Fibroblast of lung (primary cell): ENCODE data around the gene MMP25. TPM values are rescaled to one million over a fixed set of nuclear protein-coding genes. Genes with fewer than 3 reads are reported as not detected.

ENCODE experiments used
- DNase-seq, 2 donors: peaks; one replicate each; pipeline versions ENCODE4 v3.0.0 to v3.0.0-alpha.2; 2010; ENCODE audit warnings: low read depth in 2 of 2
- H2AFZ ChIP-seq: 2 replicates; pipeline ENCODE4 v1.5.1; 2012; ENCODE audit warnings: low read length, control low read depth, inconsistent platforms
- H3K27ac ChIP-seq: 2 replicates; pipeline ENCODE4 v1.5.1; 2011; ENCODE audit warnings: low read length, control low read depth; ENCODE audit not compliant: insufficient read depth
- H3K27me3 ChIP-seq: 2 replicates; pipeline ENCODE4 v1.5.1; 2011; ENCODE audit warnings: mild to moderate bottlenecking, low read length; ENCODE audit not compliant: control insufficient read depth, insufficient read depth
- H3K36me3 ChIP-seq: 2 replicates; pipeline ENCODE4 v1.5.1; 2011; ENCODE audit warnings: low read length; ENCODE audit not compliant: control insufficient read depth, insufficient read depth
- H3K4me1 ChIP-seq: 2 replicates; pipeline ENCODE4 v1.5.1; 2011; ENCODE audit warnings: low read length; ENCODE audit not compliant: control insufficient read depth, insufficient read depth; ENCODE audit errors: extremely low read depth
- H3K4me2 ChIP-seq: 2 replicates; pipeline ENCODE4 v1.5.1; 2011; ENCODE audit warnings: low read length, control low read depth; ENCODE audit not compliant: insufficient read depth; ENCODE audit errors: extremely low read depth
- H3K4me3 ChIP-seq, 4 experiments: fragments of 200-600 bp in 1 of 4; sonication (generic) in 1 of 4; replicated peaks in 1 of 4; 2 replicates each; pipeline ENCODE4 v1.5.1; 2011 to 2016; ENCODE audit warnings: low read length in 4 of 4, low read depth in 3 of 4, mild to moderate bottlenecking in 3 of 4, control low read depth in 2 of 4, inconsistent platforms in 1 of 4, mixed read lengths in 1 of 4; ENCODE audit not compliant: insufficient read depth in 1 of 4; ENCODE audit errors: control extremely low read depth in 1 of 4
- H3K79me2 ChIP-seq: 2 replicates; pipeline ENCODE4 v1.5.1; 2012; ENCODE audit warnings: mild to moderate bottlenecking, low read length, inconsistent platforms; ENCODE audit not compliant: control insufficient read depth, insufficient read depth
- H3K9ac ChIP-seq: 2 replicates; pipeline ENCODE4 v1.5.1; 2011; ENCODE audit warnings: mild to moderate bottlenecking, low read length, control low read depth; ENCODE audit not compliant: insufficient read depth
- H3K9me3 ChIP-seq: 2 replicates; pipeline ENCODE4 v1.5.1; 2012; ENCODE audit warnings: low read depth, low read length; ENCODE audit not compliant: control insufficient read depth, insufficient read depth
- H4K20me1 ChIP-seq: 2 replicates; pipeline ENCODE4 v1.5.1; 2011; ENCODE audit warnings: low read length; ENCODE audit not compliant: control insufficient read depth, insufficient read depth; ENCODE audit errors: extremely low read depth
- CTCF ChIP-seq, 2 donors: IDR thresholded peaks in 1 of 2; conservative IDR thresholded peaks in 1 of 2; 1 replicate in 1 of 2; 2 replicates in 1 of 2; pipeline ENCODE4 v1.5.1; 2011 to 2012; ENCODE audit warnings: low read length in 2 of 2, control low read depth in 1 of 2, inconsistent platforms in 1 of 2, low read depth in 1 of 2, mild to moderate bottlenecking in 1 of 2
- EZH2 ChIP-seq: IDR thresholded peaks from 2 replicates; pipeline ENCODE4 v1.5.1; 2012; ENCODE audit warnings: low read length, control low read depth, mild to moderate bottlenecking; ENCODE audit errors: missing control alignments
- polyA plus RNA-seq, 2 donors: library from polyadenylated mRNA; depleted of rRNA in 1 of 2; stranded (reverse) in 1 of 2; unstranded in 1 of 2; fragments of >200 nt; gene quantifications; 2 replicates each; pipeline ENCODE4 v1.2.1, GENCODE V29; 2011 to 2012; ENCODE audit warnings: missing spikeins in 1 of 2
- total RNA-seq: library from RNA; depleted of rRNA; stranded (reverse); fragments of >200 nt; gene quantifications from 2 replicates; pipeline ENCODE4 v1.2.1, GENCODE V29; 2014

Gene MMP25
- total and polyA plus RNA-seq, 2 donors (not counting 1 experiment from before 2014, with no cell fraction given), result 0.03 TPM; not detected in 1

DNA sequence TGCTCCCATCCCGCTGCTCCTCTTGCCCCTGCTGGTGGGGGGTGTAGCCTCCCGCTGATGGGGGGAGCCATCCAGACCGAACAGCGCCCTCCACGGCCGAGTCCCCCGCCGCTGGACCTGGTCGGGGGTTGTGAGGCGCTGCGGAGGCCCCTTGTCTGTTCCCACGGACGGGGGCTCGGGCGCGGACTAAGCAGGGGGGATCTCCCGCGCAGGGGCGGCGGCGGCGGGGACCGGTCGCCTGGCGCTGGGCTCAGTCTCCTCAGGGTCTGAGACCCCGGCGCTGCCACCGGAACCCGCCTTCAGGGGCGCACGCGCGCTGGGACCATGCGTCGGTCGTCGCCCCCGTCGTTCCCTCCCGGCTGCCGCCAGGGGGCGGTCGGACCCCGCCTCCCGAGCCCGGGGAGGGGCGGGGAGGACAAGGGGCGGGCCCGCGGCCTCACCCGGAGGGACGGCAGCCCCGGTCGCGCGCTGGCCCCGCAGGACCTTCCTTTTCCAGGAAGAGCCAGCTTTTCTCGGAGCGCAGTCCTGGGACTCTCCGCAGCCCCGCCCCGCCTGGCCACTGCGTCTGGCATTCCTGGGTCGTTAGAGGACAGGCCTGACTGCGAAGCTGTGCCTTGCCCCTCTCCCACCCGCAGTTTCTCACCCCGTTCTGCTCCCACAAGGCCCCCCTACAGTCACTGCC lies 12.8 kb downstream of the MMP25 start:
- peak; percentile 75 to 79 for DNase-seq
- Histone ChIP-seq H4K20me1 (no peaks in the 10 kb centered on the region), H3K9ac (peak overlapping the region; percentile 69), H3K4me1 (no peaks in the 10 kb centered on the region), H3K4me2 (peak overlapping the region; percentile 96), H3K36me3 (no peaks in the 10 kb centered on the region), H3K27ac (peak overlapping the region; percentile 43), H3K4me3 (peak overlapping the region; percentile 54 to 87 (median 79)), H3K27me3 (no peaks in the 10 kb centered on the region), H3K9me3 (no peaks in the 10 kb centered on the region), H2AFZ (peak overlapping the region; percentile 80), H3K79me2 (no peaks in the 10 kb centered on the region)
- peak; percentile 29 to 69 for TF ChIP-seq CTCF (conservative IDR thresholded peaks at IDR 0.05 in 1 of 2, IDR thresholded peaks at IDR 0.05 in 1 of 2; ENCODE audit: low read depth in 1 of 2, low read length in 2 of 2)
- TF ChIP-seq EZH2, result no peak

DNA sequence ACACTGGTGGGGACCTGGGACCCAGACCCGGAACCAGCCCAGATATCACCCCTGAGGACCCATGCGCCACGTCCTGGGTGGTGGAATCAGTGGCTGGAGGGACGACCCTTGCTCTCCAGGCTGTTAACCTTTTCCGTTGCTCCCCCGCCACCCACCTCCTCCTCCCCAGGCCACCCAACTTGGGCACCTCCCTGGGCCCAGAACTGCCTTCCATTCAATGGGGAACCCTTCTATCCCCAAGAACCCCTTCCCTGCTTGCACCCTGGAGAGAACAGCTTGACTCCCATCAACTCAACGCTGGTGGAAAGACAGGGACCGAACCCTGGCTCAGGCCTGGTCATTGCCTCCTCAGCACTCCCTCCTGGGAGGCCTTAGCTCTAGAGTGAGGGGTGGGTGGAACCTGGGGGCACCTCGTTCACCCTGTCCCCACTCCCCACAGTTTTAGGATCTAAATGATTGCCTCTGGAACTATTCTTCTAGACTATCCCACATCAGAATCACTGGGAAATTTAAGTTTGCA lies 13.4 kb downstream of the MMP25 start:
- H3K27ac ChIP-seq, result peak overlapping the region; percentile 21
- TF ChIP-seq EZH2 (no peak), CTCF (conservative IDR thresholded peaks at IDR 0.05 in 1 of 2, IDR thresholded peaks at IDR 0.05 in 1 of 2; ENCODE audit: low read depth in 1 of 2, low read length in 2 of 2) (no peak)

DNA sequence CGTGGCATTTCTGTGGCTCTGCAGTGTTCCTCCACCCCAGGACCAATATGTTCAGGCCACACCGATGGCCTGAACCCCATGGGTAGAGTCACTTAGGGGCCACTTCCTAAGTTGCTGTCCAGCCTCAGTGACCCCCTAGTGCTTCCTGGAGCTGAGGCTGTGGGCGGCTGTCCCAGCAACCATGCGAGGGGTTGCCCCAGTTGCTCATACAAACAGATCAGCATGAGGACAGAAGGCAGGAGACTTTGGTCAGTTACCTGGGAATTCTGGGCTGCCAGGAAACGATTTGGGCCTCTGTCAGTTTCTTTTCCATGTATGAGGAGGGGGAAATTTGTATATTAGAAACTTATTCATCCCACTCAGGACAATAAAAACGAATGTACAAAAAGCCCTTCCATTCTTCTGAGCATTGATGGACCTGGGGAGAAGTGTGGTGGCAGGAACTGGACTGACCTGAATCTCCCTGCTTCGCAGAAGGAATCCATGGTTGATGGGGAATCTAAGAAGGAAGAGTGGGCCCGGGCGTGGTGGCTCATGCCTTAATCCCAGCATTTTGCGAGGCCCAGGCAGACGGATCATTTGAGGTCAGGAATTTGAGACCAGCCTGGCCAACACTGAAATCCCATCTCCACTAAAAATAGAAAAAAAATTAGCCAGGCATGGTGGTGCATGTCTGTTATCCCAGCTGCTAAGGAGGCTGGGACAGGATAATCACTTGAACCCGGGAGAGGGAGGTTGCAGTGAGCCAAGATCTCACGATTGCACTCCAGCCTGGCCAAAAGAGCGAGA lies 14.2 kb downstream of the MMP25 start:
- Histone ChIP-seq H3K9ac (no peak overlapping the region), H3K79me2 (no peaks in the 10 kb centered on the region), H3K36me3 (no peaks in the 10 kb centered on the region), H3K27me3 (no peaks in the 10 kb centered on the region), H3K9me3 (no peaks in the 10 kb centered on the region), H3K4me2 (no peak overlapping the region), H3K4me1 (peaks cover 3% of the 10 kb centered on the region), H3K27ac (no peak overlapping the region), H3K4me3 (no peak overlapping the region), H4K20me1 (no peaks in the 10 kb centered on the region), H2AFZ (no peak overlapping the region)
- no peak for TF ChIP-seq CTCF (conservative IDR thresholded peaks at IDR 0.05 in 1 of 2, IDR thresholded peaks at IDR 0.05 in 1 of 2; ENCODE audit: low read depth in 1 of 2, low read length in 2 of 2)
- TF ChIP-seq EZH2, result no peak
- no peak for DNase-seq

More for the DNA sequence above, 13.4 kb downstream of the MMP25 start:
- H3K79me2 ChIP-seq, result no peaks in the 10 kb centered on the region
- H3K27me3 ChIP-seq, result no peaks in the 10 kb centered on the region
- peak overlapping the region in 3 of 4 experiments; percentile 28 to 80 (median 41) for H3K4me3 ChIP-seq
- H3K4me1 ChIP-seq, result no peaks in the 10 kb centered on the region
- DNase-seq, result no peak
- H3K9ac ChIP-seq, result no peak overlapping the region
- no peaks in the 10 kb centered on the region for H4K20me1 ChIP-seq
- H2AFZ ChIP-seq, result peak overlapping the region; percentile 80
- H3K36me3 ChIP-seq, result no peaks in the 10 kb centered on the region
- peak overlapping the region; percentile 77 for H3K4me2 ChIP-seq
- no peaks in the 10 kb centered on the region for H3K9me3 ChIP-seq
